HG03520 (cell line): Measurements from ENCODE around the gene TMEM165.

ENCODE experiments used
- ATAC-seq: cut with Tn5 transposase; IDR thresholded peaks from one replicate; pipeline ENCODE4 v1.9.1; 2021; ENCODE audit warnings: mild to moderate bottlenecking, moderate library complexity; ENCODE audit not compliant: unreplicated experiment

The TMEM165 gene

GRCh38 chr4:55447108-55447708 lies 51.5 kb downstream of the TMEM165 start:
- ATAC-seq, result no peak

- ATAC-seq, result no peak
Measured at GRCh38 chr4:55447831-55448230, 52.1 kb downstream of the TMEM165 start.

DNA sequence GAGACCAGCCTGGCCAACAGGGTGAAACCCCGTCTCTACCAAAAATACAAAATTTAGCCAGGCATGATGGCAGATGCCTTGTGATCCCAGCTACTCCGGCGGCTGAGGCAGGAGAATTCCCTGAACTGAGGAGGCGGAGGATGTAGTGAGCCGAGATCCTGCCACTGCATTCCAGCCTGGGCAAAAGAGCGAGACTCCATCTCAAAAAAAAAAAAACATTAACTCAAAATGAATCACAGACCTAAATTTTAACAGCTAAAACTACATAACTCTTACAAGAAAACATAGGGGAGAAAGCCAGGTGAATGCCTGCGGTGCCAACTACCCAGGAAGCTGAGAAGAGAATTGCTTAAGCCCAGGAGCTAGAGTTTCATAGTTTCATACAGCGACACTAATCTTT lies 54.8 kb downstream of the TMEM165 start:
- no peak for ATAC-seq

- ATAC-seq, result no peak
Measured at GRCh38 chr4:55458164-55458563, 62.4 kb downstream of the TMEM165 start.

DNA sequence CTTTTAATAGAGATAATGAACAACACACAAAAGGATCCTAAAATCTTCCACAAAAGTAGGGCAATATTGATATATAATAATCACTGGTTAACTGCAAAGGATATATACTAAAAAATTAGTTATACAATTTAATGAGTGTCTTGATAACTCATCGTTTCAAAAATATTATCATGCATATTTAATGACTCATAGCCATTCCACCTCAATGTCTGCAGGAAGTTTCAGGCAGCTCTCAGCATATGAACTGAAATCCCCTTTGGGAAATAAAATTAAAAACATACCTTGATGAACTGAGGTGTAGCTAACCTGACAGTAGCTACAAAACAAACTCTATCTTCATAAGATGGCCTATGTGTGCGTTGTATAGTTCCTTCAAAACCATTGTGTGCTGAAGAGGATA lies 62.9 kb downstream of the TMEM165 start:
- ATAC-seq, result no peak

DNA sequence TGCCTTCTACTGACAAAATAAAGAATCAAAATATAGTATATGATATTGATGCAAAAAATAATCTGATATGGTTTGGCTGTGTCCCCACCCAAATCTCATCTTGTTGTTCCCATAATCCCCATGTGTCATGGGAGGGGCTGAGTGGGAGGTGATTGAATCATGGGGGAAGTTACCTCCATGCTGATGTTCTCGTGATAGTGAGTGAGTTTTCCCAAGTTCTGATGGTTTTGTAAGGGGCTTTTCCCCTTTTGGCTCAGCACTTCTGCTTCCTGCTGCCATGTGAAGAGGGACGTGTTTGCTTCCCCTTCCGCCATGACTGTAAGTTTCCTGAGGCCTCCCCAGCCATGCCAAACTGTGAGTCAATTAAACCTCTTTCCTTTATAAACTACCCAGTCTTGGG lies 70.2 kb downstream of the TMEM165 start:
- ATAC-seq, result no peak

GRCh38 chr4:55468724-55469123 lies 73.0 kb downstream of the TMEM165 start:
- ATAC-seq, result no peak

DNA sequence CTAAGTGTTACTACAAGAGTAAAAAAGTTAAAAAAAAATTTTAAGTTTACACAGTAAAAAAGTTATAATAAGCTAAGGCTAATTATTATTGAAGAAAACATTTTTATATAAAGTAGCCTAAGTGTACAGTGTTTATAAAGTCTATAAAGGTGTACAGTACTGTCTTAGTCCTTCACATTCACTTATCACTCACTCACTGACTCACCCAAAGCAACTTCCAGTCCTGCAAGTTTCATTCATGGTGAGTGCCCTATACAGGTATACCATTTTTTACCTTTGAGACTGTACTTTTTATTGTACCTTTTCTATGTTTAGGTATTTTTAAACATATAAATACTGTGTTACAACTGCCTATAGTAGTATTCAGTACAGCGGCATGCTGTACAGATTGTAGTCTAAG lies 74.2 kb downstream of the TMEM165 start:
- ATAC-seq, result no peak
